Thymus (tissue), 11 donors: ENCODE data around the gene STRAP. TPM values are rescaled to one million over a fixed set of nuclear protein-coding genes. Genes with fewer than 3 reads are reported as not detected.
"Not testable (repeated sequence)": the region's sequence is repeated elsewhere in the genome, so short reads cannot be mapped to it uniquely, and the experiment has no call there.

Experiments
- DNase-seq, 9 donors: peaks; one replicate each; pipeline ENCODE4 v3.0.0-alpha.2; 2013; ENCODE audit warnings: low spot score in 9 of 9, low read depth in 6 of 9, missing footprints in 1 of 9
- H3K27ac ChIP-seq, 2 donors: one replicate each; pipeline ENCODE4 v1.5.1; 2013; ENCODE audit warnings: control low read depth in 1 of 2, low read depth in 1 of 2, low read length in 1 of 2, mild to moderate bottlenecking in 1 of 2, moderate library complexity in 1 of 2
- H3K27me3 ChIP-seq, 2 donors: one replicate each; pipeline ENCODE4 v1.5.1; 2013; ENCODE audit warnings: low read length in 1 of 2; ENCODE audit not compliant: control insufficient read depth in 2 of 2, insufficient read depth in 1 of 2
- H3K36me3 ChIP-seq, 2 donors: one replicate each; pipeline ENCODE4 v1.5.1; 2013; ENCODE audit warnings: low read length in 1 of 2, mild to moderate bottlenecking in 1 of 2, moderate library complexity in 1 of 2; ENCODE audit not compliant: control insufficient read depth in 2 of 2, insufficient read depth in 2 of 2
- H3K4me1 ChIP-seq, 2 donors: one replicate each; pipeline ENCODE4 v1.5.1; 2013; ENCODE audit warnings: low read length in 2 of 2; ENCODE audit not compliant: control insufficient read depth in 2 of 2, insufficient read depth in 2 of 2
- H3K4me3 ChIP-seq, 2 donors: one replicate each; pipeline ENCODE4 v1.5.1; 2013; ENCODE audit warnings: low read length in 2 of 2, control low read depth in 1 of 2, mild to moderate bottlenecking in 1 of 2
- H3K9me3 ChIP-seq, 2 donors: one replicate each; pipeline ENCODE4 v1.5.1; 2013; ENCODE audit warnings: low read length in 1 of 2, mild to moderate bottlenecking in 1 of 2; ENCODE audit not compliant: control insufficient read depth in 2 of 2, insufficient read depth in 1 of 2
- WGBS: extraction: QIAGEN DNeasy Blood & Tissue Kit; methylation state at CpG from one replicate; pipeline ENCODE4 v1.1.7; 2013; 5-methylcytosine and 5-hydroxymethylcytosine counted together
- polyA plus RNA-seq: library from polyadenylated mRNA; stranded (reverse); fragments of 200-250 nt; gene quantifications from one replicate; pipeline ENCODE4 v1.2.3, GENCODE V29; 2013
- total RNA-seq: library from RNA; stranded (reverse); fragments of 120-200 nt; gene quantifications from one replicate; pipeline ENCODE4 v1.2.4, GENCODE V29; 2013
- donor health status: healthy.

The STRAP gene
- total and polyA plus RNA-seq, 2 donors: 48.1 to 121 TPM

DNA sequence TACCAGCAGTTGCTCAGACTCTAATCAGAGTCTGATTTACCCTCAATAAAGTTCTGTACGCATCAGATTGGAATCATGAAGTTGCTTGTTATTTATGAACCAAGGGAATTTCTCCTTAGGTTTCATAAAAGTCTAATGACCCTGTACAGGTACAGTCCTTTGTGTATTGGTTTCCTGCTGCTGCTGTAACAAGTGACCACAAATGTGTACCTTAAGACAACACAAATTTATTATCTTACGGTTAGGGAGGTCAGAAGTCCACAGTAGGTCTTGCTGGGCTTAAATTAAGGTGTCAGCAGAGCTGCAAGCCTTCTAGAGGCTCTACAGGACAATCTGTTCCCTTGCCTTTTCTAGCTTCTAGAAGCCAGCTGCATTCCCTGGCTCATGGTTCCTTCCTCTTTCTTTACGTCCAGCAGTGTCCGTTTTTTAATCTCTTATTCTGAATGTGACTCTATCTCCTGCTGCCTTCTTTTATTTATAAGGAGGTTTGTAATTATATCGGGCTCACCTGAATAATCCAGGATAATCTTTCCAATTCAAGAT is 22.3 kb downstream of the STRAP start:
- 97% methylated on average over 5 of the region's 5 CpGs for WGBS
- no peak for DNase-seq
- no peak overlapping the region for H3K27ac ChIP-seq
- H3K4me3 ChIP-seq: no peak overlapping the region
- H3K36me3 ChIP-seq: peaks cover 13 to 54% of the 10 kb centered on the region in 2 donors
- H3K4me1 ChIP-seq: no peaks in the 10 kb centered on the region
- no peaks in the 10 kb centered on the region for H3K27me3 ChIP-seq
- H3K9me3 ChIP-seq: no peaks in the 10 kb centered on the region

DNA sequence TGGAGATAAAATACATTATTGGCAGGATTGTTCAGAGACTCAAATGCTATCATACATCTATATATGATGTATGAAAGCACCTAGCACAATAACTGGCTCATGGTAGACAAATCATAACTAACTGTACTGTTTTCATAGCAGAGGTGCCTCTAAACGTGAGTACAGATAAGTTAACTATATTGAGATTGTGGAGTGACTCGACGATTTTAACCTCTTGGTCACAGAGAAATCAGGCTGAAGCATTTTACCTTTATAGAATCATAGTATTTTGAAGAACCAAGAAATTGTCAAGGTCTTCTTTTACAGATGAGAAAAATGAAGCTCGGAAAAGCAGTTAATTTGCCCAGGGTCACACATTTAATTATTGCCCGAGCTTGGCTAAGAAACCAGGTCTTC is 28.3 kb downstream of the STRAP start:
- 79% methylated on average over 5 of the region's 5 CpGs for WGBS
- H3K27me3 ChIP-seq: no peaks in the 10 kb centered on the region

DNA sequence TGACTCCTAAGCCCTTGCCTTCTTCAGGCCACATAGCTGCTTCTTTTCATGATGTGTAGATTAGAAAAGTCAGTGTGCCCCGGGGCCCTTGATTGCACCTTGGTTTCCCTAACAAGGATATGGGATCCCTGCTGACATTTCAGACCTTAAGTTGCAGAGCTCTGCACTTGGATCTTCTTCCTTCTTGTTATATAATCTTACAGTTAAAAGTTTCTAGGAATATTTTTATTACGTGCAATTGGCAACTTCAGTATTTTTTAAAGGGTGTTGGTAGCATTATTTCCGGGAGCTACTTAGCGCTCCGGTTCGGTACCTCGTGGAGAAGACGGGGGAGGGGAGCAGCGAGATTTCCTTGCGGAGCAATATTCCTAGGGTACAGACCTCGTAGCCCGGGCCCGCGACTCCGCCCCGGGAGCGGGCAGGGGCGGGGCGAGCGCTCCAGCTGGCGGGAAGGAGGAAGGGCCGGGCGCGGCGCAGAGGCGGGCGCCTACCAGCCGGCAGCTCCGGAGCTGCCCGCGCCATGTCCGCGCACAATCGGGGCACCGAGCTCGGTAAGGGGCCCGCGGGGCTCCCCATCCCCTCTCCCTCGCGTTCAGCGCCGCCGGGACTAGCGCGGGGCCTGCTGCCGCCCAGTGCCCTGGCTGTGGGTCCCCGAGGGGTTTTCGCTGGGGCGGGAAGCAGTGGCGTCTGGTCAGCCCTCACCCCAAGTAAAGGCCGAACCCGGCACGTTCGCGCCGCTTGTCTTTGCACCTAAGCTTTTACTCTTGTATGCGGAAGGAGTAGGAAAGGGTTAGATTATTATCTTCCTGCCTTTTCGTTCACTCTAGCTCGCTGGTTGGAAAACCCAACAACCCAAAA is 28.9 kb downstream of the STRAP start, which contains the start of gene DERA:
Gene DERA (plus strand): TSS at position 469 of the 858 bp plus-strand sequence. CDS start 52 bp downstream, at position 521.
- peaks cover 3 to 9% of the 10 kb centered on the region in 2 donors for H3K36me3 ChIP-seq
- under 1% methylated on average over 59 of the region's 59 CpGs for WGBS
- no peaks in the 10 kb centered on the region for H3K27me3 ChIP-seq
- H3K4me3 ChIP-seq: peak within 1 kb of the TSS; percentile 75 to 77
- peak within 1 kb of the TSS; percentile 78 to 81 for H3K27ac ChIP-seq
- H3K9me3 ChIP-seq: no peaks in the 10 kb centered on the region
- peak in 8 of 9 donors; percentile 34 to 75 (median 46) for DNase-seq
- no peaks in the 10 kb centered on the region for H3K4me1 ChIP-seq

More for the DNA sequence above, 28.3 kb downstream of the STRAP start:
- no peaks in the 10 kb centered on the region for H3K4me1 ChIP-seq
- H3K9me3 ChIP-seq: no peaks in the 10 kb centered on the region
- peak overlapping the region; percentile 75 to 77 for H3K4me3 ChIP-seq
- DNase-seq: no peak
- H3K27ac ChIP-seq: no peak overlapping the region
- H3K36me3 ChIP-seq: peaks cover 3 to 13% of the 10 kb centered on the region in 2 donors

DNA sequence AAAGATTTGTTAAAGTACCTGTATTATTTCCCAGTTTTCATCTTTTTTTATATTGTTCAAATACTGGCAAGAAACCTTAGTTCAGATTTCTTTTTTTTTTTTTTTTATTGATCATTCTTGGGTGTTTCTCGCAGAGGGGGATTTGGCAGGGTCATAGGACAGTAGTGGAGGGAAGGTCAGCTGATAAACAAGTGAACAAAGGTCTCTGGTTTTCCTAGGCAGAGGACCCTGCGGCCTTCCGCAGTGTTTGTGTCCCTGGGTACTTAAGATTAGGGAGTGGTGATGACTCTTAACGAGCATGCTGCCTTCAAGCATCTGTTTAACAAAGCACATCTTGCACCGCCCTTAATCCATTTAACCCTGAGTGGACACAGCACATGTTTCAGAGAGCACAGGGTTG is 29.7 kb downstream of the STRAP start:
- Histone ChIP-seq H3K4me3 (peak overlapping the region; percentile 75 to 77), H3K27ac (peak overlapping the region in 1 of 2 donors; percentile 78)
- H3K9me3 ChIP-seq, H3K4me1 ChIP-seq, DNase-seq, H3K27me3 ChIP-seq, H3K36me3 ChIP-seq: not testable (repeated sequence)
- WGBS: 29% methylated on average over 3 of the region's 5 CpGs

DNA sequence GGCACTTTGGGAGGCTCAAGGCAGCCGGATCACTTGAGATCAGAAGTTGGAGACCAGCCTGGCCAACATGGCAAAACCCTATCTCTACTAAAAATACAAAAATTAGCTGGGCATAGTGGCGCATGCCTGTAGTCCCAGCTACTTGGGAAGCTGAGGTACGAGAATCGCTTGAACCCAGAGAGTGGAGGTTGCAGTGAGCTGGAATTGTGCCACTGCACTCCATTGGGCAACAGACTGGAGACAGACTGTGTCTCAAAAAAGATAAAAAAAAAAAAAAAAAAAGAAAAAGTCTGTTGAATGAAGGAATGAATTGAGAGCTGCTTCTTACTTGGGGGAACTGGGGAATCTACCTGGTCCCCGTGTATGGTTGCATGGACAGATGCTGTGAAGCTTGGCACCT is 31.9 kb downstream of the STRAP start:
- not testable (repeated sequence) for H3K4me1 ChIP-seq, H3K4me3 ChIP-seq, DNase-seq, H3K27ac ChIP-seq, H3K9me3 ChIP-seq, H3K36me3 ChIP-seq, H3K27me3 ChIP-seq
- WGBS: over 99% methylated on average over 5 of the region's 5 CpGs

DNA sequence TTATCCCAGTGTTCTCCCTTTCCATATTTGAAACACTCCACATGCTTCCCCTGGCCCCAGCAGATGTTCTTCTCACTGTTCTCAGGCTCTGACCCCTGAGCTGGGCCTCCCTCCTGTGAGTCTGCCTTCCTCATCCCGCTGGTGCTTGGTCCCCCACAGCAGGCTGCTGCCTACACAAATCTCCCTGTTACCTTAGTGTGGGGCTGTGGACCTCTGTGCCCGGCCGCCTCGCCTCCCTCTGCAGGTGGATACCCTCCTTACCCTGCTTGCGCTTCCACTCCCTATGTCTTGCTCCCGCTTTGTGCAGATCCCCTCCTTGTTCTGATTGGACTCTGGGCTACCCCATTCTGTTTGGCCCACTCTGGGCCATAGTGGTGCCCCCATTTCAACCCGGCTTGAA is 35.9 kb downstream of the STRAP start:
- 99% methylated on average over 7 of the region's 7 CpGs for WGBS
- no peaks in the 10 kb centered on the region for H3K27me3 ChIP-seq
- peaks cover 0 to 8% of the 10 kb centered on the region in 2 donors for H3K4me1 ChIP-seq
- H3K4me3 ChIP-seq: no peak overlapping the region
- H3K27ac ChIP-seq: no peak overlapping the region
- no peak for DNase-seq
- H3K36me3 ChIP-seq: no peaks in the 10 kb centered on the region
- no peaks in the 10 kb centered on the region for H3K9me3 ChIP-seq

DNA sequence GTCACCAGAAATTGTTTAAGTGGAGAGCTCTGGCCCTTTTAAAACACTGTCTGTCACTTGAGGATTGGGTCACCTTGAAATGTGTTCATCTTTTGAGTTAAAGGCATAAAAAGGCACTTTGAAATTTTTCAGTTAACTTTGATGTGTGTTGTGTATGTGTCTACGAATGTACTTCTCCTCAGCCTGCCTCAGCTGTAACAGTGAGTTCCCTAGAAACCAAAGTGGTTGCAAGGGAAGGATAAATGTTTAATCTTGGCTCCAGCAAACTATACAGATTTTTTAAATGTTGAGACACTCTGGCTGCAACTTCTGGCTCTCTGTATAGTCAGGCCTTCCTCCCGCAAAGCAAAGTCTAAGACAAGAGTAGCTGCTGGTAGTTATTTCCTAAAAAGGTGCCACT is 37.2 kb downstream of the STRAP start:
- Histone ChIP-seq H3K9me3 (no peaks in the 10 kb centered on the region), H3K4me3 (no peak overlapping the region), H3K36me3 (no peaks in the 10 kb centered on the region), H3K4me1 (peaks cover 0 to 8% of the 10 kb centered on the region in 2 donors), H3K27me3 (no peaks in the 10 kb centered on the region), H3K27ac (no peak overlapping the region)
- DNase-seq: peak in 3 of 9 donors; percentile 18 to 53 (median 22)
- WGBS: 51% methylated on average over 2 of the region's 2 CpGs

DNA sequence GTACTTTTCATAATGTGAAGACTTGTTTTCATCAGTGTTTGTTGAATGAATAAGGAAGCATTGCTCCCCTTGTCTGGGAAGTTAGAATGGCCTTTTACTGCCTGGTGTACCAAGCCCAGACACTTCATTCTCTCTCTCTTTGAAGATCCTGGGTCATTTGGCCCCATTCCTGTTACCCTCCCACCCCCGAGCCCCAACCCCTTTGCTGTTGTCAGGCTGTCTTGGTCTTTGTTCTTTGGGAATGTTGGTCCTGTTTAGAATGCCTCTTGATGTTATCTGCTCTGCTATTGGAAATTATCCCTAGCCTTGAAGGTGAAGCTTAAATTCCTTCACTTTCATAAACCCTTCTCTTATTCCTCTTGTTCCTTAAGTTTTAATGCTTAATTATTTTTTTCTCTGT is 42.8 kb downstream of the STRAP start:
- DNase-seq: no peak
- H3K4me3 ChIP-seq: no peak overlapping the region
- H3K36me3 ChIP-seq: no peaks in the 10 kb centered on the region
- no peaks in the 10 kb centered on the region for H3K4me1 ChIP-seq
- 97% methylated on average over 1 of the region's 1 CpG for WGBS
- H3K27me3 ChIP-seq: no peaks in the 10 kb centered on the region
- no peaks in the 10 kb centered on the region for H3K9me3 ChIP-seq
- no peak overlapping the region for H3K27ac ChIP-seq

DNA sequence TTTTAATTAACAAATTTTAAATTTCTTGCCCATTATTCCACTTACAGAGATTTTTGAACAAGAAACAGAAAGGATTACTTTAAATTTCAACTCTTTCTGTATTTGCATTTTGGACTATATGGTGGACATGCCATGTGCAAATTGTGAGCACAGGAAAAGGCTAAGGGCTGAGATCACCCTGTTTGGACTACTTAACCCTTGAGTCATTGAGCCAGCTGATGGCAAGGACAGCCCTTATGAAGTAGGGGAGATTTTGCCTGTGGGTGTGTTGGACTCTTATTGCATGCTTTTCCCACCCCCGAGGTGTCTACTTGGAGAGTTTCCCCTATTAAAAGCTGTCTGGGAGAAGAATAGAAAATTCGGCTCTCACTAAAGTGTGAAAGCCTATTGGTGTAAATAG is 46.2 kb downstream of the STRAP start:
- no peak for DNase-seq
- Histone ChIP-seq H3K4me1 (no peaks in the 10 kb centered on the region), H3K4me3 (no peak overlapping the region), H3K27me3 (no peaks in the 10 kb centered on the region), H3K27ac (no peak overlapping the region), H3K9me3 (no peaks in the 10 kb centered on the region), H3K36me3 (no peaks in the 10 kb centered on the region)
- WGBS: 98% methylated on average over 2 of the region's 2 CpGs
